Right atrium auricular region (tissue), 2 donors: Measurements from ENCODE around the gene FCGBP. TPM values are rescaled to one million over a fixed set of nuclear protein-coding genes. Genes with fewer than 3 reads are reported as not detected.

Source experiments
- DNase-seq: peaks from one replicate; pipeline ENCODE4 v3.0.0-alpha.2; 2019; ENCODE audit warnings: low spot score
- H3K27ac ChIP-seq, 2 donors: fragments of 200-600 bp; sonication (generic); 1 replicate in 1 of 2; 2 replicates in 1 of 2; pipeline ENCODE4 v1.5.1; 2016 to 2019
- H3K27me3 ChIP-seq, 2 donors: fragments of 200-600 bp; sonication (generic); one replicate each; pipeline versions ENCODE4 v1.5.1 to v1.6.0; 2017 to 2019
- H3K36me3 ChIP-seq: fragments of 200-600 bp; sonication (generic); one replicate; pipeline ENCODE4 v1.5.1; 2016
- H3K4me1 ChIP-seq, 2 donors: fragments of 200-600 bp; sonication (generic); one replicate each; pipeline versions ENCODE4 v1.5.1 to v1.6.0; 2017 to 2019
- H3K4me3 ChIP-seq, 2 donors: fragments of 200-600 bp; sonication (generic); 1 replicate in 1 of 2; 2 replicates in 1 of 2; pipeline ENCODE4 v1.5.1; 2017 to 2019; ENCODE audit warnings: mild to moderate bottlenecking in 1 of 2, moderate library complexity in 1 of 2
- H3K9me3 ChIP-seq, 2 donors: fragments of 200-600 bp; sonication (generic); one replicate each; pipeline ENCODE4 v1.5.1; 2019
- CTCF ChIP-seq, 2 donors: fragments of 200-600 bp; sonication (generic); IDR thresholded peaks; one replicate each; pipeline ENCODE4 v1.5.1; 2019; ENCODE audit warnings: antibody characterized with exemption in 2 of 2
- total RNA-seq, 2 donors: library from RNA; depleted of rRNA; stranded (reverse); fragments of >200 nt; gene quantifications; one replicate each; pipeline ENCODE4 v1.1.0, GENCODE V29; 2016

FCGBP gene
- total RNA-seq, 2 donors from 2014 or later: 3.6 to 45.5 TPM

- peaks cover 0 to 12% of the 10 kb centered on the region in 2 donors for H3K9me3 ChIP-seq
- H3K4me3 ChIP-seq: no peak overlapping the region
- no peak for DNase-seq
- H3K27me3 ChIP-seq: no peaks in the 10 kb centered on the region
- no peak for TF ChIP-seq CTCF (IDR thresholded peaks at IDR 0.05)
- H3K36me3 ChIP-seq: no peaks in the 10 kb centered on the region
- no peak overlapping the region for H3K27ac ChIP-seq
- no peaks in the 10 kb centered on the region for H3K4me1 ChIP-seq
These were observed 7.9 kb upstream of the FCGBP start for GRCh38 chr19:39942366-39942730.

- H3K27ac ChIP-seq: no peak overlapping the region
- no peak for DNase-seq
- H3K9me3 ChIP-seq: peaks cover 0 to 12% of the 10 kb centered on the region in 2 donors
- TF ChIP-seq CTCF (IDR thresholded peaks at IDR 0.05): no peak
- no peak overlapping the region for H3K4me3 ChIP-seq
- no peaks in the 10 kb centered on the region for H3K4me1 ChIP-seq
- H3K27me3 ChIP-seq: no peaks in the 10 kb centered on the region
- H3K36me3 ChIP-seq: no peaks in the 10 kb centered on the region
These were observed 7.4 kb upstream of the FCGBP start for GRCh38 chr19:39941615-39942365.

GRCh38 chr19:39941151-39941550 lies 6.7 kb upstream of the FCGBP start:
- Histone ChIP-seq H3K27me3 (no peaks in the 10 kb centered on the region), H3K27ac (no peak overlapping the region), H3K4me3 (no peak overlapping the region), H3K36me3 (no peaks in the 10 kb centered on the region), H3K9me3 (peaks cover 0 to 12% of the 10 kb centered on the region in 2 donors), H3K4me1 (no peaks in the 10 kb centered on the region)
- no peak for TF ChIP-seq CTCF (IDR thresholded peaks at IDR 0.05)
- DNase-seq: no peak

GRCh38 chr19:39940221-39940833 lies 5.9 kb upstream of the FCGBP start:
- H3K4me3 ChIP-seq: no peak overlapping the region
- no peak for DNase-seq
- H3K27ac ChIP-seq: no peak overlapping the region
- peaks cover 0 to 12% of the 10 kb centered on the region in 2 donors for H3K9me3 ChIP-seq
- TF ChIP-seq CTCF (IDR thresholded peaks at IDR 0.05): no peak
- no peaks in the 10 kb centered on the region for H3K36me3 ChIP-seq
- H3K4me1 ChIP-seq: no peaks in the 10 kb centered on the region
- no peaks in the 10 kb centered on the region for H3K27me3 ChIP-seq

- Histone ChIP-seq H3K27me3 (no peaks in the 10 kb centered on the region), H3K4me1 (no peaks in the 10 kb centered on the region), H3K27ac (no peak overlapping the region), H3K4me3 (no peak overlapping the region), H3K9me3 (peaks cover 0 to 12% of the 10 kb centered on the region in 2 donors), H3K36me3 (no peaks in the 10 kb centered on the region)
- no peak for TF ChIP-seq CTCF (IDR thresholded peaks at IDR 0.05)
- no peak for DNase-seq
These were observed 5.1 kb upstream of the FCGBP start for GRCh38 chr19:39939556-39939955.
